SH-SY5Y (cell line): ENCODE measurements around the gene RBM19.

Experiments
- GATA2 ChIP-seq: IDR thresholded peaks from 2 replicates; pipeline ENCODE4 v1.6.1; 2011; ENCODE audit warnings: mild to moderate bottlenecking, low read depth, low read length
- GATA3 ChIP-seq: IDR thresholded peaks from 2 replicates; pipeline ENCODE4 v1.6.1; 2011; ENCODE audit warnings: low read depth, mild to moderate bottlenecking, low read length, moderate library complexity

GRCh38 chr12:113778432-113779132 lies 187.5 kb downstream of the RBM19 start:
- TF ChIP-seq GATA2, result no peak
- TF ChIP-seq GATA3, result no peak
